ENCODE measurements around the gene SLC12A6.
"Not testable (repeated sequence)": the region's sequence is repeated elsewhere in the genome, so short reads cannot be mapped to it uniquely, and the experiment has no call there.

The SLC12A6 gene

GRCh38 chr15:34203305-34203704 lies 134.3 kb downstream of the SLC12A6 start:
- DNase-seq, result no peak

GRCh38 chr15:34193272-34193671 lies 144.3 kb downstream of the SLC12A6 start:
- not testable (repeated sequence) for DNase-seq

More at GRCh38 chr15:34203305-34203704, 134.3 kb downstream of the SLC12A6 start:
- TF ChIP-seq GATA1 (IDR thresholded peaks at IDR 0.05; ENCODE audit: low read depth, low read length) (no peak), POLR2A (IDR thresholded peaks at IDR 0.05; ENCODE audit: low read length) (no peak)

GRCh38 chr15:34188711-34189110 lies 148.9 kb downstream of the SLC12A6 start:
- DNase-seq, result no peak

GRCh38 chr15:34185666-34186065 lies 151.9 kb downstream of the SLC12A6 start:
- no peak for TF ChIP-seq GATA1 (IDR thresholded peaks at IDR 0.05; ENCODE audit: low read depth, low read length)
- TF ChIP-seq POLR2A (IDR thresholded peaks at IDR 0.05; ENCODE audit: low read length), result no peak
- DNase-seq, result no peak

More at GRCh38 chr15:34188711-34189110, 148.9 kb downstream of the SLC12A6 start:
- TF ChIP-seq GATA1 (IDR thresholded peaks at IDR 0.05; ENCODE audit: low read depth, low read length) (no peak), POLR2A (IDR thresholded peaks at IDR 0.05; ENCODE audit: low read length) (no peak)

- no peak for DNase-seq
- TF ChIP-seq GATA1 (IDR thresholded peaks at IDR 0.05; ENCODE audit: low read depth, low read length), result no peak
- TF ChIP-seq POLR2A (IDR thresholded peaks at IDR 0.05; ENCODE audit: low read length), result no peak
Observed at GRCh38 chr15:34182942-34183341, 154.6 kb downstream of the SLC12A6 start.
